A549 (cell line): ENCODE measurements around the gene ROR2. TPM values are rescaled to one million over a fixed set of nuclear protein-coding genes. Genes with fewer than 3 reads are reported as not detected.

Source experiments
- ATAC-seq, 2 experiments: fragments of 200-7000 bp in 1 of 2; fragments of >200 bp in 1 of 2; cut with Nextera tagmentation in 1 of 2; cut with Tn5 transposase in 1 of 2; 3 replicates each; pipeline versions ENCODE4 v1.8.0 to v1.9.1; 2018 to 2020; ENCODE audit warnings: mild to moderate bottlenecking in 1 of 2, moderate library complexity in 1 of 2
- CTCF ChIA-PET: fragments of 300-600 bp; sonication (Branson Sonifier 250); formaldehyde crosslinking; extraction: SDS; loops from one replicate; lab custom pipeline; 2021; ENCODE audit warnings: antibody characterized with exemption, inconsistent platforms; lab: Yijun Ruan, JAX
- POLR2A ChIA-PET: fragments of 350-600 bp; formaldehyde crosslinking; extraction: SDS; loops from one replicate; lab custom pipeline; 2021; ENCODE audit warnings: antibody characterized with exemption, inconsistent platforms; lab: Yijun Ruan, JAX
- DNase-seq, 2 experiments: peaks; one replicate each; pipeline versions ENCODE4 v3.0.0 to v3.0.0-alpha.2; 2011 to 2016; ENCODE audit warnings: low read depth in 1 of 2, low spot score in 1 of 2
- FAIRE-seq: peaks from 2 replicates; lab custom pipeline; 2011; peaks lifted over from hg19 to GRCh38; lab: Jason Lieb, UNC
- H3K27ac ChIP-seq, 2 experiments: fragments of >200 bp; sonication (Bioruptor Twin); formaldehyde crosslinking; 3 replicates each; pipeline ENCODE4 v1.5.1; 2016 to 2017
- H3K4me1 ChIP-seq: fragments of >200 bp; sonication (Bioruptor Twin); formaldehyde crosslinking; 3 replicates; pipeline ENCODE4 v1.6.1; 2016
- H3K4me2 ChIP-seq: fragments of >200 bp; sonication (Bioruptor Twin); formaldehyde crosslinking; 3 replicates; pipeline ENCODE4 v1.6.1; 2016
- H3K4me3 ChIP-seq: fragments of >200 bp; sonication (Bioruptor Twin); formaldehyde crosslinking; 3 replicates; pipeline ENCODE4 v1.5.1; 2016
- H3K9me3 ChIP-seq: fragments of >200 bp; sonication (Bioruptor Twin); formaldehyde crosslinking; 3 replicates; pipeline ENCODE4 v1.6.1; 2016
- BHLHE40 ChIP-seq: IDR thresholded peaks from 2 replicates; pipeline ENCODE4 v1.6.1; 2012; ENCODE audit warnings: low read depth, low read length, inconsistent platforms
- CEBPB ChIP-seq, 2 experiments: fragments of >200 bp in 1 of 2; sonication (Bioruptor Twin) in 1 of 2; formaldehyde crosslinking in 1 of 2; IDR thresholded peaks; 2 replicates each; pipeline ENCODE4 v1.6.1; 2012 to 2016
- CHD2 ChIP-seq: fragments of 150-350 bp; IDR thresholded peaks from 2 replicates; pipeline ENCODE4 v1.6.1; 2014; ENCODE audit warnings: low read length; ENCODE audit not compliant: partially characterized antibody
- EHF ChIP-seq: fragments of 250-450 bp; sonication (Bioruptor Pico); IDR thresholded peaks from 2 replicates; pipeline ENCODE4 v1.5.0; 2020; ENCODE audit warnings: mild to moderate bottlenecking
- EHMT2 ChIP-seq: fragments of 200-600 bp; sonication (generic); IDR thresholded peaks from 2 replicates; pipeline ENCODE4 v1.6.1; 2016; ENCODE audit warnings: antibody characterized with exemption, low read depth, mild to moderate bottlenecking, moderate library complexity
- EP300 ChIP-seq, 2 experiments: fragments of >200 bp; sonication (Bioruptor Twin); formaldehyde crosslinking; IDR thresholded peaks; 2 replicates in 1 of 2; 3 replicates in 1 of 2; pipeline ENCODE4 v1.6.1; 2016 to 2017
- FOSL2 ChIP-seq, 2 experiments: fragments of 450-650 bp in 1 of 2; fragments of >200 bp in 1 of 2; sonication (Bioruptor Twin) in 1 of 2; formaldehyde crosslinking; IDR thresholded peaks; 2 replicates each; pipeline versions ENCODE4 v1.5.0 to v1.6.1; 2016 to 2020; ENCODE audit warnings: mild to moderate bottlenecking in 1 of 2, moderate library complexity in 1 of 2
- FOXS1 ChIP-seq: fragments of 250-450 bp; sonication (Bioruptor Pico); IDR thresholded peaks from 2 replicates; pipeline ENCODE4 v1.5.0; 2020; ENCODE audit warnings: mild to moderate bottlenecking, moderate library complexity
- HOXB13 ChIP-seq: fragments of 250-450 bp; sonication (Bioruptor Pico); IDR thresholded peaks from 2 replicates; pipeline ENCODE4 v1.5.0; 2020; ENCODE audit warnings: low read depth, mild to moderate bottlenecking, moderate library complexity
- JUN ChIP-seq, 2 experiments: fragments of >200 bp; sonication (Bioruptor Twin); formaldehyde crosslinking; IDR thresholded peaks; 2 replicates in 1 of 2; 3 replicates in 1 of 2; pipeline ENCODE4 v1.6.1; 2016 to 2017
- JUNB ChIP-seq: fragments of >200 bp; sonication (Bioruptor Twin); formaldehyde crosslinking; IDR thresholded peaks from 2 replicates; pipeline ENCODE4 v1.6.1; 2016
- KDM1A ChIP-seq: fragments of 200-600 bp; sonication (generic); IDR thresholded peaks from 2 replicates; pipeline ENCODE4 v1.6.1; 2016; ENCODE audit warnings: low read depth, mild to moderate bottlenecking
- KDM5A ChIP-seq: fragments of 200-600 bp; sonication (generic); IDR thresholded peaks from 2 replicates; pipeline ENCODE4 v1.6.1; 2016; ENCODE audit warnings: antibody characterized with exemption, mild to moderate bottlenecking
- MAFK ChIP-seq: fragments of 450-650 bp; IDR thresholded peaks from 2 replicates; pipeline ENCODE4 v1.6.1; 2014; ENCODE audit not compliant: partially characterized antibody
- MAZ ChIP-seq: fragments of 150-350 bp; IDR thresholded peaks from 2 replicates; pipeline ENCODE4 v1.6.1; 2014; ENCODE audit warnings: antibody characterized with exemption, low read depth, low read length, borderline replicate concordance
- NPAS2 ChIP-seq: fragments of 250-450 bp; sonication (Bioruptor Pico); IDR thresholded peaks from 2 replicates; pipeline ENCODE4 v1.8.0; 2022; ENCODE audit warnings: mild to moderate bottlenecking, moderate library complexity, borderline replicate concordance
- NR3C1 ChIP-seq: fragments of >200 bp; sonication (Bioruptor Twin); formaldehyde crosslinking; IDR thresholded peaks from 3 replicates; pipeline ENCODE4 v1.6.1; 2017
- POLR2A ChIP-seq: IDR thresholded peaks from 2 replicates; pipeline ENCODE4 v1.6.1; 2012; ENCODE audit warnings: mild to moderate bottlenecking, low read length
- POLR2AphosphoS2 ChIP-seq: conservative IDR thresholded peaks from 2 replicates; pipeline ENCODE4 v1.6.1; 2012; ENCODE audit warnings: low read length, improper control_type of control experiment, inconsistent platforms
- RARB ChIP-seq: fragments of 250-450 bp; sonication (Bioruptor Pico); IDR thresholded peaks from 2 replicates; pipeline ENCODE4 v1.8.0; 2021; ENCODE audit warnings: mild to moderate bottlenecking, moderate library complexity
- RCOR1 ChIP-seq: fragments of 150-350 bp; IDR thresholded peaks from 2 replicates; pipeline ENCODE4 v1.6.1; 2014; ENCODE audit warnings: antibody characterized with exemption, low read length, low read depth
- SREBF2 ChIP-seq: fragments of 450-650 bp; IDR thresholded peaks from 2 replicates; pipeline ENCODE4 v1.6.1; 2014; ENCODE audit warnings: mild to moderate bottlenecking, moderate library complexity
- ZC3H11A ChIP-seq: fragments of 450-650 bp; IDR thresholded peaks from 2 replicates; pipeline ENCODE4 v1.6.1; 2014; ENCODE audit warnings: antibody characterized with exemption, mild to moderate bottlenecking
- ZNF302 ChIP-seq: fragments of 250-450 bp; sonication (Bioruptor Pico); IDR thresholded peaks from 2 replicates; pipeline ENCODE4 v1.9.0; 2021; ENCODE audit warnings: inconsistent platforms, mild to moderate bottlenecking, moderate library complexity
- ZSCAN20 ChIP-seq: fragments of 250-450 bp; sonication (Bioruptor Pico); IDR thresholded peaks from 2 replicates; pipeline ENCODE4 v1.8.0; 2022; ENCODE audit warnings: mild to moderate bottlenecking, moderate library complexity
- WGBS: methylation state at CpG from one replicate; pipeline ENCODE4 v1.1.6; 2017; ENCODE audit errors: missing lambda C conversion rate; 5-methylcytosine and 5-hydroxymethylcytosine counted together
- polyA plus RNA-seq, 4 experiments: library from polyadenylated mRNA; depleted of rRNA in 3 of 4; stranded (reverse); fragments of >200 nt; fragmentation: RNase III in 1 of 4; extraction: RNeasy Plus Mini Kit Qiagen cat#74134 plus additional on column Dnase treatment in 1 of 4; gene quantifications; 2 replicates in 3 of 4; 3 replicates in 1 of 4; pipeline ENCODE4 v1.2.3, GENCODE V29; 2011 to 2017
- TF ChIP-seq, protein P1 (sequence below): IDR thresholded peaks from 2 replicates; pipeline ENCODE4 v1.6.1; 2012; ENCODE audit warnings: low read depth, borderline replicate concordance
- TF ChIP-seq, protein P2 (sequence below): fragments of 250-450 bp; sonication (Bioruptor Pico); IDR thresholded peaks from 2 replicates; pipeline ENCODE4 v1.5.0; 2021; ENCODE audit warnings: mild to moderate bottlenecking, moderate library complexity, borderline replicate concordance
- TF ChIP-seq, protein P3 (sequence below): fragments of >200 bp; sonication (Bioruptor Twin); formaldehyde crosslinking; IDR thresholded peaks from 3 replicates; pipeline ENCODE4 v1.6.1; 2016
- TF ChIP-seq, protein P4 (sequence below): fragments of >200 bp; sonication (Bioruptor Twin); formaldehyde crosslinking; IDR thresholded peaks from 3 replicates; pipeline ENCODE4 v1.5.1; 2016
- TF ChIP-seq, protein P5 (sequence below): IDR thresholded peaks from 2 replicates; pipeline ENCODE4 v1.6.1; 2012

ROR2 gene
- polyA plus RNA-seq, 2 of the 4 experiments (the other 2 are of a cell fraction): 0.12 to 0.53 TPM

DNA sequence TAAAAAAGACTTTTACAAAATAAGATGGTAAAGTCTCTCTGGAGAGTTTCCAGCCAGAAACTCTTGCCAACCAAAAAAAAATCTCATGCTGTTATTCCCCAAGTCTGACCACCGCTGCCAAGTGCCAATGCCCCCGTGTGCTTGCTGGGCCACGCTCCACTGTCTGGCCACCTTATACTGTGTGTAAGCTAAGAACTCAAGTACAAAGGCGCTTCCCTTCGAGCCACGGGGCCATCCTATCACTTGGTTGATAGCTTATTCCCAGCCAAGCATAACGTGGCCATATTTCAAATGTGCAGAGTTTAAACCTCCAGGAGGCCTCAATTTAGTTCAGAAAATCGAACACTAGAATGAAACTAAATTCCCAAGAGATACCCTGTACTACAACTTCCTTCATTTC, 36.0 kb downstream of the ROR2 start (continued):
- TF ChIP-seq FOSL2 (IDR thresholded peaks at IDR 0.05) (no peak), FOSL2 (CRISPR knock-in tag; IDR thresholded peaks at IDR 0.05) (no peak), NR3C1 (no peak), HOXB13 (CRISPR knock-in tag) (no peak), MAZ (no peak), NPAS2 (no peak)
- TF ChIP-seq, protein P1, sequence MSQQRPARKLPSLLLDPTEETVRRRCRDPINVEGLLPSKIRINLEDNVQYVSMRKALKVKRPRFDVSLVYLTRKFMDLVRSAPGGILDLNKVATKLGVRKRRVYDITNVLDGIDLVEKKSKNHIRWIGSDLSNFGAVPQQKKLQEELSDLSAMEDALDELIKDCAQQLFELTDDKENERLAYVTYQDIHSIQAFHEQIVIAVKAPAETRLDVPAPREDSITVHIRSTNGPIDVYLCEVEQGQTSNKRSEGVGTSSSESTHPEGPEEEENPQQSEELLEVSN: no peak
- TF ChIP-seq, all 56 proteins: peak for 0

DNA sequence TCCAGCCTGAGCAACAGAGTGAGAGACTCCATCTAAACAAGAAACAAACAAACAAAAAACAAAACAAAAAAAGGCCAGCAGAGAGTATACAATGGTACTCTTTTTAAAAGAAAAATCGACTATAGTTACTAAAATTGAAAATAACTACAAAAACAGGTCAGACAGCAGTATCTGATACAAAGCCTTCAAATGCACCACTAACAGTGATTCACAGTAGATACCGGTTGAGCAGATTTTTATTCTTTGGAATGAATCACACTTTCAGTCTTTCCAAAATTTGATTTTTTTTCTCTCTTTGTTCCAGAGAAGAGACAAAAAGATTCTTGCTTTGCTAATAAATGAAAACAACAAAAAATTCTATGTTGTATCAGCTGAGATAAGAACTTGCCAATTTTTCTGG, 36.9 kb downstream of the ROR2 start:
- POLR2A ChIA-PET: no interaction called here
- no peak overlapping the region for H3K4me3 ChIP-seq
- no peak overlapping the region for H3K4me2 ChIP-seq
- TF ChIP-seq JUNB (no peak), CEBPB (IDR thresholded peaks at IDR 0.05) (no peak), RCOR1 (no peak), POLR2AphosphoS2 (no peak), RARB (CRISPR knock-in tag) (no peak), JUN (IDR thresholded peaks at IDR 0.05) (no peak), BHLHE40 (no peak), EP300 (IDR thresholded peaks at IDR 0.05) (no peak), ZNF302 (CRISPR knock-in tag) (no peak), SREBF2 (no peak), MAFK (no peak), CHD2 (no peak)
- TF ChIP-seq, protein P2, sequence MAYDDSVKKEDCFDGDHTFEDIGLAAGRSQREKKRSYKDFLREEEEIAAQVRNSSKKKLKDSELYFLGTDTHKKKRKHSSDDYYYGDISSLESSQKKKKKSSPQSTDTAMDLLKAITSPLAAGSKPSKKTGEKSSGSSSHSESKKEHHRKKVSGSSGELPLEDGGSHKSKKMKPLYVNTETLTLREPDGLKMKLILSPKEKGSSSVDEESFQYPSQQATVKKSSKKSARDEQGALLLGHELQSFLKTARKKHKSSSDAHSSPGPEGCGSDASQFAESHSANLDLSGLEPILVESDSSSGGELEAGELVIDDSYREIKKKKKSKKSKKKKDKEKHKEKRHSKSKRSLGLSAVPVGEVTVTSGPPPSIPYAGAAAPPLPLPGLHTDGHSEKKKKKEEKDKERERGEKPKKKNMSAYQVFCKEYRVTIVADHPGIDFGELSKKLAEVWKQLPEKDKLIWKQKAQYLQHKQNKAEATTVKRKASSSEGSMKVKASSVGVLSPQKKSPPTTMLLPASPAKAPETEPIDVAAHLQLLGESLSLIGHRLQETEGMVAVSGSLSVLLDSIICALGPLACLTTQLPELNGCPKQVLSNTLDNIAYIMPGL (CRISPR knock-in tag): no peak
- TF ChIP-seq, protein P3, sequence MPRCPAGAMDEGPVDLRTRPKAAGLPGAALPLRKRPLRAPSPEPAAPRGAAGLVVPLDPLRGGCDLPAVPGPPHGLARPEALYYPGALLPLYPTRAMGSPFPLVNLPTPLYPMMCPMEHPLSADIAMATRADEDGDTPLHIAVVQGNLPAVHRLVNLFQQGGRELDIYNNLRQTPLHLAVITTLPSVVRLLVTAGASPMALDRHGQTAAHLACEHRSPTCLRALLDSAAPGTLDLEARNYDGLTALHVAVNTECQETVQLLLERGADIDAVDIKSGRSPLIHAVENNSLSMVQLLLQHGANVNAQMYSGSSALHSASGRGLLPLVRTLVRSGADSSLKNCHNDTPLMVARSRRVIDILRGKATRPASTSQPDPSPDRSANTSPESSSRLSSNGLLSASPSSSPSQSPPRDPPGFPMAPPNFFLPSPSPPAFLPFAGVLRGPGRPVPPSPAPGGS: no peak
- TF ChIP-seq, all 56 proteins: peak for 0
- Histone ChIP-seq H3K27ac (no peak overlapping the region), H3K4me1 (no peaks in the 10 kb centered on the region), H3K9me3 (no peaks in the 10 kb centered on the region)
- CTCF ChIA-PET: interaction anchor here (2.3 kb wide), 1 partner anchor 11 kb away, joined by 6 read pairs; no protein-coding TSS in a partner anchor
- DNase-seq (no peak), ATAC-seq (no peak), FAIRE-seq (no peak)
- WGBS: 49% methylated on average over 2 of the region's 2 CpGs

DNA sequence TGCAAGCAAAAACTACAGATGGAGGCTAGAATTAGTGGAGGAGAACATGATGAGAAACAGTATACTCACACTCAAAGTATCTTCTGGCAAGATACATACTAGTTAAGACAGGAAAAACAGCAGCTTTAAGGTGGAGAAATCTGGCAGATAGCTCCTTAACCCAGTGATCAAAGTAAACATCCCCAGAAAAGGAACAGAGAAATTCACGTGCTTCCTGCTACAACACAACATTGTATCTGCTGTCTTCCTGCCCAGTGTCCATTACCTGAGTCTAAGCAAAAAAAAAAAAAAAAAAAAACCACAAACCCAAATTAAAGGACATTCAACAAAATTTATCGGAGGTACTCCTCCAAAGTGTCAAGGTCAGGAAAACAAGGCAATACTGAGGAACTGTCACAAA, 38.4 kb downstream of the ROR2 start:
- POLR2A ChIA-PET: interaction anchor here (0.7 kb wide), 1 partner anchor 120 kb away, joined by 4 read pairs; no protein-coding TSS in a partner anchor

More for the DNA sequence above, 38.4 kb downstream of the ROR2 start:
- H3K4me1 ChIP-seq: no peaks in the 10 kb centered on the region
- WGBS: 43% methylated on average over 2 of the region's 2 CpGs
- H3K4me2 ChIP-seq: no peak overlapping the region
- no peak for FAIRE-seq
- H3K4me3 ChIP-seq: no peak overlapping the region
- TF ChIP-seq KDM1A (no peak), POLR2A (no peak), CHD2 (no peak), EHMT2 (no peak), ZC3H11A (no peak), MAFK (no peak), KDM5A (no peak), EHF (no peak), FOXS1 (CRISPR knock-in tag) (no peak), CEBPB (IDR thresholded peaks at IDR 0.05) (no peak), RARB (CRISPR knock-in tag) (no peak), HOXB13 (CRISPR knock-in tag) (no peak), BHLHE40 (no peak), ZSCAN20 (CRISPR knock-in tag) (no peak)
- TF ChIP-seq, protein P4, sequence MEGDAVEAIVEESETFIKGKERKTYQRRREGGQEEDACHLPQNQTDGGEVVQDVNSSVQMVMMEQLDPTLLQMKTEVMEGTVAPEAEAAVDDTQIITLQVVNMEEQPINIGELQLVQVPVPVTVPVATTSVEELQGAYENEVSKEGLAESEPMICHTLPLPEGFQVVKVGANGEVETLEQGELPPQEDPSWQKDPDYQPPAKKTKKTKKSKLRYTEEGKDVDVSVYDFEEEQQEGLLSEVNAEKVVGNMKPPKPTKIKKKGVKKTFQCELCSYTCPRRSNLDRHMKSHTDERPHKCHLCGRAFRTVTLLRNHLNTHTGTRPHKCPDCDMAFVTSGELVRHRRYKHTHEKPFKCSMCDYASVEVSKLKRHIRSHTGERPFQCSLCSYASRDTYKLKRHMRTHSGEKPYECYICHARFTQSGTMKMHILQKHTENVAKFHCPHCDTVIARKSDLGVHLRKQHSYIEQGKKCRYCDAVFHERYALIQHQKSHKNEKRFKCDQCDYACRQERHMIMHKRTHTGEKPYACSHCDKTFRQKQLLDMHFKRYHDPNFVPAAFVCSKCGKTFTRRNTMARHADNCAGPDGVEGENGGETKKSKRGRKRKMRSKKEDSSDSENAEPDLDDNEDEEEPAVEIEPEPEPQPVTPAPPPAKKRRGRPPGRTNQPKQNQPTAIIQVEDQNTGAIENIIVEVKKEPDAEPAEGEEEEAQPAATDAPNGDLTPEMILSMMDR: no peak
- TF ChIP-seq, protein P5, sequence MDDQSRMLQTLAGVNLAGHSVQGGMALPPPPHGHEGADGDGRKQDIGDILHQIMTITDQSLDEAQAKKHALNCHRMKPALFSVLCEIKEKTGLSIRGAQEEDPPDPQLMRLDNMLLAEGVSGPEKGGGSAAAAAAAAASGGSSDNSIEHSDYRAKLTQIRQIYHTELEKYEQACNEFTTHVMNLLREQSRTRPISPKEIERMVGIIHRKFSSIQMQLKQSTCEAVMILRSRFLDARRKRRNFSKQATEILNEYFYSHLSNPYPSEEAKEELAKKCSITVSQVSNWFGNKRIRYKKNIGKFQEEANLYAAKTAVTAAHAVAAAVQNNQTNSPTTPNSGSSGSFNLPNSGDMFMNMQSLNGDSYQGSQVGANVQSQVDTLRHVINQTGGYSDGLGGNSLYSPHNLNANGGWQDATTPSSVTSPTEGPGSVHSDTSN: no peak
- H3K27ac ChIP-seq: no peak overlapping the region
- CTCF ChIA-PET: no interaction called here
- no peak for ATAC-seq
- no peak for DNase-seq
- H3K9me3 ChIP-seq: no peaks in the 10 kb centered on the region
